PFSK-1 (cell line): ENCODE measurements around the gene IMPG2.

Experiments used
- FOXP2 ChIP-seq: optimal IDR thresholded peaks from 2 replicates; pipeline ENCODE3; 2011; ENCODE audit warnings: borderline replicate concordance, control low read depth, inconsistent platforms; ENCODE audit not compliant: insufficient read depth; ENCODE audit errors: extremely low read length, extremely low read depth
- POLR2AphosphoS5 ChIP-seq: IDR thresholded peaks from 2 replicates; pipeline ENCODE4 v1.6.1; 2012; ENCODE audit warnings: low read depth, mild to moderate bottlenecking, control low read depth, low read length, moderate library complexity
- SIN3A ChIP-seq: IDR thresholded peaks from 2 replicates; pipeline ENCODE4 v1.6.1; 2012; ENCODE audit warnings: mild to moderate bottlenecking, low read length, moderate library complexity, borderline replicate concordance; ENCODE audit not compliant: insufficient read depth
- TAF1 ChIP-seq: IDR thresholded peaks from 2 replicates; pipeline ENCODE4 v1.6.1; 2012; ENCODE audit warnings: low read length, control low read depth, borderline replicate concordance; ENCODE audit not compliant: insufficient read depth
- TF ChIP-seq, protein P1 (sequence below), 2 experiments: IDR thresholded peaks; 2 replicates each; pipeline versions ENCODE4 v1.6.1 to v1.8.0; 2011 to 2012; ENCODE audit warnings: low read depth in 2 of 2, low read length in 2 of 2, control low read depth in 1 of 2, inconsistent platforms in 1 of 2, mild to moderate bottlenecking in 1 of 2, moderate library complexity in 1 of 2; ENCODE audit not compliant: insufficient read depth in 1 of 2

DNA sequence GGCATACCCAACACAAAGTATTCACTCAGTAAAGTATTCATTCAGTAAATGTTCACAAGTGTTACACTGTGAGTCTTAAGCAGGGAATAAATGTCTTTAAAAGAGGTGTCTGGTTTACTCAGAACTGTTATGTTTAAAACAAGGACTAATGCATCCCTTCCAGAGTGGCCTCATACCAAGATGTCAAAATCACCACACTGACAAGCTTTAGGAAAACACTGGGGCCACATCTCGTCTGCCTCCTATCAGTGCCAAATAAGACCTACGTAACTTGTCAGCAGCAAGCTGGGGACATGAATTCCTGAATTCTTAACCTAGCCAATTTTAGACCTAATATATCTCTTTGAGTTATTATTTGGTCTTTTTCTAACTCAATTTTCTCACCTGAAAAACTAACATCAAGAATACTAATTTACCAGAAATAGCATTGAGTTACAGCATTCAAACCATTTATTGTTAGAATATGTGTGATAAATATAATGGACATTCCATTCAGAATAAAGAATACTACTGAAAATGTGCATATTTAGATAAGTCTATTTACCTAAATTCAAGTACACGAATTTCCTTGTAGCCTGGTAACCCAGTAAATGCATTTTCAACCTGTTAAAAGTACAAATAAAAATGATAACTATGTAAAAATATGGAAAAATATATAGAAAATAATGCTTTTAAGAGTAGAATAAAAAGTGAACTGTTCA is 51.3 kb downstream of the IMPG2 start:
- TF ChIP-seq POLR2AphosphoS5 (no peak), SIN3A (no peak), TAF1 (no peak), FOXP2 (no peak)
- TF ChIP-seq, protein P1, sequence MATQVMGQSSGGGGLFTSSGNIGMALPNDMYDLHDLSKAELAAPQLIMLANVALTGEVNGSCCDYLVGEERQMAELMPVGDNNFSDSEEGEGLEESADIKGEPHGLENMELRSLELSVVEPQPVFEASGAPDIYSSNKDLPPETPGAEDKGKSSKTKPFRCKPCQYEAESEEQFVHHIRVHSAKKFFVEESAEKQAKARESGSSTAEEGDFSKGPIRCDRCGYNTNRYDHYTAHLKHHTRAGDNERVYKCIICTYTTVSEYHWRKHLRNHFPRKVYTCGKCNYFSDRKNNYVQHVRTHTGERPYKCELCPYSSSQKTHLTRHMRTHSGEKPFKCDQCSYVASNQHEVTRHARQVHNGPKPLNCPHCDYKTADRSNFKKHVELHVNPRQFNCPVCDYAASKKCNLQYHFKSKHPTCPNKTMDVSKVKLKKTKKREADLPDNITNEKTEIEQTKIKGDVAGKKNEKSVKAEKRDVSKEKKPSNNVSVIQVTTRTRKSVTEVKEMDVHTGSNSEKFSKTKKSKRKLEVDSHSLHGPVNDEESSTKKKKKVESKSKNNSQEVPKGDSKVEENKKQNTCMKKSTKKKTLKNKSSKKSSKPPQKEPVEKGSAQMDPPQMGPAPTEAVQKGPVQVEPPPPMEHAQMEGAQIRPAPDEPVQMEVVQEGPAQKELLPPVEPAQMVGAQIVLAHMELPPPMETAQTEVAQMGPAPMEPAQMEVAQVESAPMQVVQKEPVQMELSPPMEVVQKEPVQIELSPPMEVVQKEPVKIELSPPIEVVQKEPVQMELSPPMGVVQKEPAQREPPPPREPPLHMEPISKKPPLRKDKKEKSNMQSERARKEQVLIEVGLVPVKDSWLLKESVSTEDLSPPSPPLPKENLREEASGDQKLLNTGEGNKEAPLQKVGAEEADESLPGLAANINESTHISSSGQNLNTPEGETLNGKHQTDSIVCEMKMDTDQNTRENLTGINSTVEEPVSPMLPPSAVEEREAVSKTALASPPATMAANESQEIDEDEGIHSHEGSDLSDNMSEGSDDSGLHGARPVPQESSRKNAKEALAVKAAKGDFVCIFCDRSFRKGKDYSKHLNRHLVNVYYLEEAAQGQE (IDR thresholded peaks at IDR 0.05; ENCODE audit: insufficient read depth in 1 of 2, low read depth in 2 of 2, low read length in 2 of 2), result no peak
